GM21423 (cell line): Measurements from ENCODE around the gene STARD9.

Experiments used
- ATAC-seq: cut with Tn5 transposase; IDR thresholded peaks from one replicate; pipeline ENCODE4 v1.9.1; 2021; ENCODE audit warnings: mild to moderate bottlenecking, moderate library complexity; ENCODE audit not compliant: unreplicated experiment

STARD9 gene

GRCh38 chr15:42692536-42692935 lies 117.1 kb downstream of the STARD9 start:
- ATAC-seq, result no peak

- no peak for ATAC-seq
These were observed 117.6 kb downstream of the STARD9 start for GRCh38 chr15:42692997-42693396.

DNA sequence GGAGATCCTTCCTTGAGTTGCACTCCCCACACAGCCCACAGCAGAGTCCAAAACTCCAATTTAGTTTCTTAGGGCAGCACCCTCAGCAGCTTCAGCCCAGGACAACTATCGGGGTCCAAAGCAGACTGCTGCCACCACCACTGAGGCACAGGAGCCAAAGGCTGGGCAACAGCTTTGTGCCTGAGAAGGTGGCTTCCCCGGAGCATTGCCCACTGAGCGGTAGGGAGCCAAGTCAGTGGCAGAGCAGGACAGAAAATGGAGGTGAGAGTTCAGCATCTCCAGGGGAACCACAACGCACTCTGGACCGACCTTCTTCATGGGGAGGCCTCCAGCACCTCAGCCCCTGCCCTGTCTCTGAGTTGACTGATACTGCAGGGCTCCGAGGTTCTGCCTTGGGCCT lies 118.1 kb downstream of the STARD9 start:
- ATAC-seq, result no peak

- no peak for ATAC-seq
These were observed 118.5 kb downstream of the STARD9 start for GRCh38 chr15:42693942-42694341.

- ATAC-seq, result no peak
These were observed 119.0 kb downstream of the STARD9 start for GRCh38 chr15:42694398-42694797.

DNA sequence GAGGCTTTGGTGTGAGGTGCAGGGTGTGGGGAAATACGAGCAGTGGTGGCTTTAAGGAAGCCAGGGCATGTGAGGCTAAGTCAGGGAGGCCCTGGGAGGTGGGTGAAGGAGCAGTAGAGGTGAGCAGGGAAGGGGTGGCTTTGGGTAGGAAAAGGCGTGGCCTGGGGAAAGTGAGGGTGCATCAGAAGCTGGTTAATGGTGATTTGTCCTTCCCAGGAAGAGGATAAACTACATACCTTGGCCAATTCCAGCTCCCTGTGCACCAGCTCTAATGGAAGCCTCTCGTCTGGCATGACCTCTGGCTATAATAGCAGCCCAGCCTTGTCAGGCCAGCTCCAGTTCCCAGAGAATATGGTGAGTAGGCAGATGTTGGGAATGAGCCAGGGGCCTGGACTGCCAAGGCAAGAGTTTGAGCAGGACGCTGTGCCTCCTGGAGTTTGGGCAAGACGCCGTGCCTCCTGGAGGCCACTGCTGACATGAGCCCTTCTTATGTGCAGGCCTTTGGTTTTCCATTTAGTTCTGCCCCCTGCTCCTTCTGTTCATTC lies 120.2 kb downstream of the STARD9 start:
- no peak for ATAC-seq

GRCh38 chr15:42696626-42697025 lies 121.2 kb downstream of the STARD9 start:
- no peak for ATAC-seq

- no peak for ATAC-seq
These were observed 129.1 kb downstream of the STARD9 start for GRCh38 chr15:42704492-42704926.

DNA sequence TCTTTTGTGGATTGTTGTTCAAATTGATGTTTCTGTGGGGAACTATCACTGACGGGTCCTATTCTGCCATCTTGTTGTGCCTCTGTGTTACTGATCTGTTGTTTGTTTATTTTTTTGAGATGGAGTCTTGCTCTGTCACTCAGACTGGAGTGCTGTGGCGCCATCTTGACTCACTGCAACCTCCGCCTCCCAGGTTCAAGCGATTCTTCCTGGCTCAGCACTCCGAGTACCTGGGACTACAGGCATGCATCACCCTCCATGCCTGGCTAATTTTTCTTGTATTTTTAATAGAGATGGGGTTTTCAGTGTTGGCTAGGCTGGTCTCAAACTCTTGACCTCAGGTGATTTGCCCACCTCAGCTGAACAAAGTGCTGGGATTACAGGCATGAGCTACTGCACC lies 129.9 kb downstream of the STARD9 start:
- no peak for ATAC-seq

- ATAC-seq, result no peak
These were observed 131.7 kb downstream of the STARD9 start for GRCh38 chr15:42707068-42707467.

DNA sequence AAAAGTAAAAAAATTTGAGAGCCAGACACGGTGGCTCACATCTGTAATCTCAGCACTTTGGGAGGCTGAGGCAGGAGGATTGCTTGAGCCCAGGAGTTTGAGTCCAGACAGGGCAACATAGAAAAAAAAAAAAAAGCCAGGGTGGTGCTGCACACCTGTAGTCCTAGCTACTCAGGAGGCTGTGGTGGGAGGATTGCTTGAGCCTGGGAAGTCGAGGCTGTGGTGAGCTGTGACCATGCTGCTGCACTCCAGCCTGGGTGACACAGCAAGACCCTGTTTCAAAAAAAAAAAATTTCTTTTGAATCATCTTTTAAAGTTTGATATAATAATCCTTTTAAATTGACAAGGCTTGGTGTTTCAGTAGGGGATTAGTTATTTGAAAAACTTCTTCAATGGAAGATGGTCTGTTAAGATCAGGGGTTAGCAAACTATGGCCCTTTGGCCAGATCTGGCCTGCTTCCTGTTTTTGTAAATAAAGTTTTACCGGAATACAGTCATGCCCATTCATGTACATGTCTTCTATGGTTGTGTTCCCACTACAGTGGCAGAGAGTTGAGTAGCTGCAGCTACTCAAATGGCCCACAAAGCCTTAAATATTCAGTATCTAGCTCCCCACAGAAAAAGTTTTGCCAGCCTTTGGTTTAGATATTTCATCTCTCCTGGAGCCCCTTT lies 132.6 kb downstream of the STARD9 start:
- ATAC-seq, result no peak

DNA sequence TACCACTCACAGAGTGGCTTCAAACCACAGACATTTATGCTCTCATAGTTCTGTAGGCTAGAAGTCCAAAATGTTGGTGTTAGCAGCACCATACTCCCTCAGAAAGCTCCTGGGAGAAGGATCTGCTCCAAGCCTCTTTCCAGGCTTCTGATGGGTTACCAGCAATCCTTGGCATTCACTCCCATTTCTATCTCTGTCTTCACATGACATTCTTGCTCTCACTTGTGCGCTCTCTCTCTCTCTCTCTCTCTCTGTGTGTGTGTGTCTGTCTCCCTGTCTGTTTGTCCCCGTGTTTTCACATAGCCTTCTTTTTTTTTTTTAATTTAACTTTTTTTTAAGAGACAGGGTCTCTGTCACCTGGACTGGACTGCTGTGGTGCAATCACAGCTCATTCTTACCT lies 135.3 kb downstream of the STARD9 start:
- no peak for ATAC-seq

GRCh38 chr15:42711746-42712145 lies 136.3 kb downstream of the STARD9 start:
- ATAC-seq, result no peak

GRCh38 chr15:42712584-42712983 lies 137.2 kb downstream of the STARD9 start:
- ATAC-seq, result no peak

- no peak for ATAC-seq
These were observed 140.7 kb downstream of the STARD9 start for GRCh38 chr15:42716125-42716524.

DNA sequence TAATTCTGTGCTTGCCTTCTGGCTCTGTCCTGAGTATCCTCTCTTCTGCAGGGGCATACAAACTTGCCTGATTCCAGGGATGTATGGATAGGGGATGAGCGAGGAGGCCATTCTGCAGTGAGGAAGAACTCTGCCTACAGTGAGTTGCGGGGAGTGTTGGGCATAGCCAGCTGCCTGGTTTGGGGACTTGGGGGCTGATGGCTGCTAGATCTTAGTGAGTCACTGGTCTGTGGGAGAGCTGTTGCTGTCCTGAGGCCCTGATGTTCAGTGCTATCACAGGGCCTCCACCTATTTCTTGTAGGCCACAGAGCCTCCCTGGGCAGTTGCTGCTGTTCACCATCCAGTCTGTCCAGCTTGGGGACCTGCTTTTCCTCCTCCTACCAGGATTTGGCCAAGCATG lies 141.2 kb downstream of the STARD9 start:
- no peak for ATAC-seq

DNA sequence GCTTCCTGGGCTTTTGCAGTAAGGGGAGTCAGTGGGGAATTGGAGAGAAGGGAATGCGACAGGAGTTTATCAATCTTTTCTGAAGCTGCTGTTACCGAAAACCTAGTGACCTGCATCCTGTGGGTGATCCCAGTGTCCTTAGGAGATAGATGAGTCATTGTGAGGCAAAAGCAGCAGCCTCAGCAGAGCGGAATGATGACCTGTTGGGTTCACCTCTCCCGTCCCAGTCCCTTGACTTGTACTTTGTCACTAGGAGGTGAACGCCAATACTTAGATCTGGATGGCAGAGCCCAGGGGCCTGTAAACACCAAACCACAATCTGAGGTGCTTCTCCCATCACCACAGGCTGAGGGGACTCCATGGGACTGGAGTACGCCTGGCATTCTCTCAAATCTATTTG lies 143.6 kb downstream of the STARD9 start:
- ATAC-seq, result no peak

DNA sequence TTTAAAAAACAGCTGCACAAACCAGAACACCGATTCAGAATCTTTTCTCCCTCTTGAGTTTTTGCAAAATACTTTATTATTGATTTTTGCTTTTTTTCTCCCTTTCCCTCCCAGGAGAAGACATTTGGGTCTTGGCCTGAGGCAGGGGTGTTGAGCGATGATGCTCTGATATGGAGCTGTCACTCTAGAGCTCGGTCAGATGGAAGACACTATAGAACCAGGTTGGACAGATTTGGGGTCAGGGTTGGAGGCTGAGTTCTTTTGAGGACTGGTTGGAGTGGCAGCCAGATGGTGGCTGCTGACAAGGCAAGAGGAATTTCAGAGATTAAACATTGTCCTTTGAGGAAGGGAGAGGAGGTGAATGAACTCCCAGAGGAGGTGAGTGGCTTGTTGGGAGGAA lies 144.7 kb downstream of the STARD9 start:
- ATAC-seq, result no peak

- ATAC-seq, result no peak
These were observed 145.6 kb downstream of the STARD9 start for GRCh38 chr15:42721016-42721415.

GRCh38 chr15:42721916-42722315 lies 146.5 kb downstream of the STARD9 start:
- no peak for ATAC-seq

GRCh38 chr15:42723068-42723467 lies 147.7 kb downstream of the STARD9 start:
- ATAC-seq, result no peak

- ATAC-seq, result no peak
These were observed 148.9 kb downstream of the STARD9 start for GRCh38 chr15:42724276-42724675.

DNA sequence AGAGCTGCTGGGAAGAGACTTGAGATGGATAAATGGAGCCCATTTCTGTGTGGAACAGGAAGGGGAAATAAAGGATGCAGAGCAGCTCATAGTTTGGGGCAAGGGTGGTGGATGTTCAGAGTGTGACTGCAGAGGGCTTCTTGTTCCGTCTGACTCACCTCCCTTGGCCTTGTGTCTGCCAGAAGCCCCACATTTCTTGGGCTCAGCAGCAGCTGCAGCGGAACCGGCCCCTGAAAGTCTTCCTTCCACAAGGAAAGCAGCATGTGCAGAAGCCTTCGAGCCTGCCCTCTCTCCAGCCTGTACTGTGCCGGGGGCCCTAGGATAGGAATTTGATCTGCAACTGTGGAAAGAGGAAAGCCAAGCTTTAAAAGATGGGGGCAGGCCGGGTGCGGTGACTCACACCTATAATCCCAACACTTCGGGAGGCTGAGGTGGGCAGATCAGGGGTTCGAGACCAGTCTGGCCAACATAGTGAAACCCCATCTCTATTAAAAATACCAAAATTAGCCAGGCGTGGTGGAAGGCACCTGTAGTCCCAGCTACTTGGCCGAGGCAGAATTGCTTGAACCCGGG lies 150.0 kb downstream of the STARD9 start:
- ATAC-seq, result no peak
